Naive B cell (primary cell): Measurements from ENCODE around the gene CDK5RAP3. TPM values are rescaled to one million over a fixed set of nuclear protein-coding genes. Genes with fewer than 3 reads are reported as not detected.
"Not testable (repeated sequence)": the region's sequence is repeated elsewhere in the genome, so short reads cannot be mapped to it uniquely, and the experiment has no call there.

ENCODE experiments used
- ATAC-seq, 2 donors: fragments of 150-1000 bp; cut with Tn5 transposase; 2 replicates each; pipeline ENCODE4 v1.10.0; 2021; ENCODE audit warnings: low read depth in 2 of 2, mild to moderate bottlenecking in 2 of 2, moderate library complexity in 2 of 2
- DNase-seq: peaks from one replicate; pipeline ENCODE4 v3.0.0; 2022
- H3K27ac Mint-ChIP-seq, 6 donors: one replicate each; pipeline ENCODE4 v1.8.0; 2020 to 2022; ENCODE audit warnings: mild to moderate bottlenecking in 6 of 6, mixed read lengths in 6 of 6, moderate library complexity in 5 of 6, inconsistent platforms in 2 of 6
- H3K27me3 Mint-ChIP-seq, 3 donors: one replicate each; pipeline ENCODE4 v1.8.0; 2021 to 2022; ENCODE audit warnings: mixed read lengths in 3 of 3, mild to moderate bottlenecking in 1 of 3
- H3K36me3 Mint-ChIP-seq, 2 donors: one replicate each; pipeline ENCODE4 v1.8.0; 2020 to 2022; ENCODE audit warnings: mixed read lengths in 2 of 2, inconsistent platforms in 1 of 2, mild to moderate bottlenecking in 1 of 2
- H3K4me1 Mint-ChIP-seq, 3 donors: one replicate each; pipeline ENCODE4 v1.8.0; 2020 to 2022; ENCODE audit warnings: mixed read lengths in 3 of 3, inconsistent platforms in 1 of 3, mild to moderate bottlenecking in 1 of 3, moderate library complexity in 1 of 3
- H3K4me3 Mint-ChIP-seq, 8 donors: one replicate each; pipeline ENCODE4 v1.8.0; 2020 to 2022; ENCODE audit warnings: mild to moderate bottlenecking in 8 of 8, mixed read lengths in 8 of 8, moderate library complexity in 8 of 8, inconsistent platforms in 2 of 8
- H3K9me3 Mint-ChIP-seq, 7 donors: one replicate each; pipeline ENCODE4 v1.8.0; 2020 to 2022; ENCODE audit warnings: mixed read lengths in 7 of 7, mild to moderate bottlenecking in 5 of 7, inconsistent platforms in 2 of 7, moderate library complexity in 1 of 7
- polyA plus RNA-seq, 6 donors: library from polyadenylated mRNA; unstranded; fragments of 300-500 nt; fragmentation: Illumina TruSeq; gene quantifications; one replicate each; pipeline ENCODE4 v1.2.3, GENCODE V29; 2021; ENCODE audit warnings: low read depth in 6 of 6

Gene CDK5RAP3
- polyA plus RNA-seq, 6 donors from 2014 or later = 69.7 to 87.5 (median 84.0) TPM

GRCh38 chr17:47999582-47999981 lies 28.7 kb downstream of the CDK5RAP3 start:
- H3K36me3 Mint-ChIP-seq = no peaks in the 10 kb centered on the region
- peaks cover 0 to 7% (median 6%) of the 10 kb centered on the region in 3 donors for H3K4me1 Mint-ChIP-seq
- H3K4me3 Mint-ChIP-seq = no peak overlapping the region
- no peak overlapping the region for H3K27ac Mint-ChIP-seq
- DNase-seq (no peak), ATAC-seq (no peak)
- no peaks in the 10 kb centered on the region for H3K9me3 Mint-ChIP-seq
- H3K27me3 Mint-ChIP-seq = peaks cover 13 to 32% (median 19%) of the 10 kb centered on the region in 3 donors

GRCh38 chr17:48001197-48001596 lies 30.3 kb downstream of the CDK5RAP3 start:
- H3K36me3 Mint-ChIP-seq = no peaks in the 10 kb centered on the region
- no peak overlapping the region for H3K4me3 Mint-ChIP-seq
- H3K9me3 Mint-ChIP-seq = no peaks in the 10 kb centered on the region
- peaks cover 0 to 7% (median 6%) of the 10 kb centered on the region in 3 donors for H3K4me1 Mint-ChIP-seq
- DNase-seq (no peak), ATAC-seq (no peak)
- peaks cover 17 to 29% (median 25%) of the 10 kb centered on the region in 3 donors for H3K27me3 Mint-ChIP-seq
- H3K27ac Mint-ChIP-seq = no peak overlapping the region

GRCh38 chr17:48001657-48002056 lies 30.7 kb downstream of the CDK5RAP3 start:
- H3K4me3 Mint-ChIP-seq, H3K27ac Mint-ChIP-seq, H3K36me3 Mint-ChIP-seq, H3K4me1 Mint-ChIP-seq, H3K9me3 Mint-ChIP-seq, ATAC-seq, DNase-seq: not testable (repeated sequence)
- peaks cover 13 to 25% (median 23%) of the 10 kb centered on the region in 3 donors for H3K27me3 Mint-ChIP-seq

DNA sequence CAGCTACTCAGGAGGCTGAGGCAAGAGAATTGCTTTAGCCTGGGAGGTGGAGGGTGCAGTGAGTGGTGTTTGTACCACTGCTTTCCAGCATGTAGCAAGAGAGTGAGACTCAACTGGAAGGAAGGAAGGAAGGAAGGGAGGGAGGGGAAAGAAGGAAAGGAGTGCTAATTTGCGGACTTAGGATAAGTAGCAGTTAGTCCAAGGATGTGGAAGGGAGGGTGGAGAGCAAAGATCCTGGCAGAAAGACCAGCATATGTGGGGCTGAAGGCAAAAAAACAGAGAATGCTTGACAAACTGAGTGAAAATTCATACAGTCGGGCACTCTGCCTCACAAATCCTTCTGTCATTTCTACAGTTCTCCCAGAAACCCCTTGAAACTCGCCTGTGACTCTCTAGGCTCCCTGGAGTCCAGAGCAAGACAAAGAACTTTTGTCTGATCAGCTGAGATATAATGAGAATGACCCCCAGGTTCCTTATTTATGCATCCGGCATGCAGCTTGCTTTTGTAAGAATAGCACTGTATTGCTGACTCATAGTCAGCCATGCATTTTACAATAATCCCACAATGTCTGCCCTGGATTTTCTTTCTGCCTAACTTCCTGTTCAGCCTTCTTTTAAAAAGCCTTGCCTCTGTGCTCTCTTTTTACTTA lies 31.5 kb downstream of the CDK5RAP3 start:
- peak in 1 of 2 donors; percentile 33 for ATAC-seq

DNA sequence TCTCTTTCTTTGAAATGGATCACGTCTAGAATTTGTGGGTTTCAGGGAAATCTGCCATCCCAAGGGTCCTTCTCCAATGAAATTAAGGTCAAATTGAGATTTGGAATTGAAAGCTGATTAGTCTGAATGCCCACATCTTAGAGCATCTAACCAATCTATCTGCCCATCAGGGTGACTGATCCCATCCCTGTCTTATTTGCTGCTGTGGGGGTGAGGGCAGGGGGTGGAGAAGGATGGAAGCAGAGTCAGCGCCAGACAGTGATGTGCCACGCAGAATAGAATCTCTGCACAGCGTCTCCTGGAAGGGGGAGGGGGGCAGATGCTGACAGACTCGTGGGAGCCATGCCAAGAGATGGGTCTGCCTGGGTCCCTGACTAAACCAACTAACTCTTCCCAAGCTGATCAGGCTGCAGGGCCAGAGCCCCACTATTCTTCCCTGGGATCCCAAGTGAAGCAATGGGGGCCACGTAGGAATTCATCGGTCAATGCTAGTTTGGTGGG lies 32.1 kb downstream of the CDK5RAP3 start:
- peaks cover 0 to 7% (median 6%) of the 10 kb centered on the region in 3 donors for H3K4me1 Mint-ChIP-seq

More for the DNA sequence above, 31.5 kb downstream of the CDK5RAP3 start:
- DNase-seq = no peak
- Mint-ChIP-seq H3K4me3 (no peak overlapping the region), H3K36me3 (no peaks in the 10 kb centered on the region), H3K27ac (no peak overlapping the region), H3K27me3 (peaks cover 18 to 31% (median 29%) of the 10 kb centered on the region in 3 donors), H3K4me1 (peaks cover 0 to 7% (median 6%) of the 10 kb centered on the region in 3 donors), H3K9me3 (no peaks in the 10 kb centered on the region)

GRCh38 chr17:48003417-48004151 lies 32.7 kb downstream of the CDK5RAP3 start:
- peaks cover 0 to 7% (median 6%) of the 10 kb centered on the region in 3 donors for H3K4me1 Mint-ChIP-seq
- H3K27ac Mint-ChIP-seq = no peak overlapping the region
- no peak overlapping the region for H3K4me3 Mint-ChIP-seq
- DNase-seq = no peak
- ATAC-seq = no peak
- H3K27me3 Mint-ChIP-seq = peaks cover 21 to 34% (median 30%) of the 10 kb centered on the region in 3 donors
- H3K36me3 Mint-ChIP-seq = no peaks in the 10 kb centered on the region
- H3K9me3 Mint-ChIP-seq = no peaks in the 10 kb centered on the region

More for the DNA sequence above, 32.1 kb downstream of the CDK5RAP3 start:
- H3K9me3 Mint-ChIP-seq = no peaks in the 10 kb centered on the region
- H3K36me3 Mint-ChIP-seq = no peaks in the 10 kb centered on the region
- H3K4me3 Mint-ChIP-seq = no peak overlapping the region
- ATAC-seq = no peak
- H3K27me3 Mint-ChIP-seq = peaks cover 18 to 32% (median 30%) of the 10 kb centered on the region in 3 donors
- DNase-seq = no peak
- no peak overlapping the region for H3K27ac Mint-ChIP-seq

GRCh38 chr17:48004983-48005382 lies 34.1 kb downstream of the CDK5RAP3 start:
- Mint-ChIP-seq H3K27ac (no peak overlapping the region), H3K9me3 (no peaks in the 10 kb centered on the region), H3K4me3 (no peak overlapping the region), H3K4me1 (peaks cover 0 to 7% (median 6%) of the 10 kb centered on the region in 3 donors), H3K36me3 (no peaks in the 10 kb centered on the region), H3K27me3 (peaks cover 30 to 39% (median 37%) of the 10 kb centered on the region in 3 donors)
- DNase-seq (no peak), ATAC-seq (no peak)

GRCh38 chr17:48006936-48007709 lies 36.2 kb downstream of the CDK5RAP3 start:
- Mint-ChIP-seq H3K27me3 (peaks cover 43 to 53% (median 51%) of the 10 kb centered on the region in 3 donors), H3K27ac (peak overlapping the region in 1 of 6 donors; percentile 51), H3K4me1 (peaks cover 10 to 17% (median 17%) of the 10 kb centered on the region in 3 donors), H3K36me3 (no peaks in the 10 kb centered on the region), H3K4me3 (no peak overlapping the region), H3K9me3 (no peaks in the 10 kb centered on the region)
- no peak for ATAC-seq
- DNase-seq = no peak

DNA sequence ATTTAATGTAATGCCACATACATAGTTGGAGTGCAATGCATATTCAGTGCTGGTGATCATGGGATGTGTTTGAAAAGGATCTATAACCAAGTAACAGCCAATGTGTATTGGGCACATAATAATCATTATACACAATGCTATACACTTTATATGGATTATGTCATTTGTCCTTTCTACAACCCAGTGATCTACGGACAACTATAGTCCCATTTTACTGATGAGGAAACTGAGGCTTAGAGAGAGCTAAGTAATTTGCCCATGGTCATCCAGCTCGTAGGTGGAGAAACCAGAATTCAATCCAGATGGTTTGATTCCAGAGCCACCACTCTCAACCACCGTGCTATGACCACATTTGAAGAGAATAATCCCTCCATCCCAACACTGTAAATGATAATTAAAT lies 39.3 kb downstream of the CDK5RAP3 start:
- no peak overlapping the region for H3K4me3 Mint-ChIP-seq
- DNase-seq = no peak
- peaks cover 11 to 14% (median 12%) of the 10 kb centered on the region in 3 donors for H3K4me1 Mint-ChIP-seq
- H3K27me3 Mint-ChIP-seq = peaks cover 48 to 64% (median 51%) of the 10 kb centered on the region in 3 donors
- no peaks in the 10 kb centered on the region for H3K9me3 Mint-ChIP-seq
- no peak for ATAC-seq
- H3K27ac Mint-ChIP-seq = no peak overlapping the region
- no peaks in the 10 kb centered on the region for H3K36me3 Mint-ChIP-seq

DNA sequence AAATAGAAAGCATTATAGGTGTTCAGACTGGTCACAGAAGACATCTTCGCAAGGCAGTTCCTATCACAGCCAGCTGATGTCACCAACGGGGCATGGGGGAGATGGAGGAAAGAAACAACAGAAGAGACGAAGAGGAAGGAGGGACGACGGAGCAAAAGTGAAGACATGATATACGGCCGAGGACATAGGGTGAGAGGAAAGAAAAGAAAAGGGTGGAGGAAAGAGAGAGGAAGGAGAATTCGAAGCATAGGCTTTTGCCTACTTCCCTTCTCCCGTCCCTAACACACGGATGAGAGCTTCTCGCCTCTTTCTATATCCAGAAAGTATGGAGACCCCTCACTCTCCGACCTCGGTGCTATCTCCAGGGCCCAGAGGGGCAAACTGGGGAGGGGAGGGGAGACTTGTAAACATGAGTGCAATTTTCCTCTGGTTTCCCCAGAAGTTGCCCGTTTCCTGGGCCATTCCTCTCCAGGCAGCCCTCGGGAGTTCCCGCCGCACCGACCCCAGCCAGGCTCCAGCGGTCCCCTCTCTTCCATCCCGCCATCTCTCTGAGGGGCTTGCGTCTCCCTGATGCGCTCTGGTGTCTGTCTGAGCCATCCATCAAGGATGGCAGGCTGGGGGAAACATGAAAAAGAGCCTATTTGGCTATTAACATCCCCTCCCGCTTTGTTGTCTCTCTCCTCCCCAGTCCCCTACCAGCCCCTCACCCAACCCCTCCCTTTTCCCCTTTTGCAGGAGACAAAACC lies 40.7 kb downstream of the CDK5RAP3 start:
- no peaks in the 10 kb centered on the region for H3K9me3 Mint-ChIP-seq
- H3K27me3 Mint-ChIP-seq = peaks cover 52 to 65% (median 53%) of the 10 kb centered on the region in 3 donors
- no peaks in the 10 kb centered on the region for H3K36me3 Mint-ChIP-seq
- peak overlapping the region in 4 of 6 donors; percentile 0 to 57 (median 23) for H3K27ac Mint-ChIP-seq
- peak; percentile 19 for DNase-seq
- peak overlapping the region; percentile 63 to 94 (median 83) for H3K4me3 Mint-ChIP-seq
- H3K4me1 Mint-ChIP-seq = peaks cover 11 to 14% (median 12%) of the 10 kb centered on the region in 3 donors
- ATAC-seq = peak; percentile 60 to 65

GRCh38 chr17:48012151-48012520 lies 41.2 kb downstream of the CDK5RAP3 start:
- ATAC-seq = peak; percentile 93 to 95
- Mint-ChIP-seq H3K27me3 (peaks cover 49 to 60% (median 49%) of the 10 kb centered on the region in 3 donors), H3K27ac (no peak overlapping the region), H3K4me3 (peak overlapping the region; percentile 63 to 94 (median 83)), H3K4me1 (peaks cover 11 to 14% (median 12%) of the 10 kb centered on the region in 3 donors), H3K36me3 (no peaks in the 10 kb centered on the region), H3K9me3 (no peaks in the 10 kb centered on the region)
- peak; percentile 69 for DNase-seq

DNA sequence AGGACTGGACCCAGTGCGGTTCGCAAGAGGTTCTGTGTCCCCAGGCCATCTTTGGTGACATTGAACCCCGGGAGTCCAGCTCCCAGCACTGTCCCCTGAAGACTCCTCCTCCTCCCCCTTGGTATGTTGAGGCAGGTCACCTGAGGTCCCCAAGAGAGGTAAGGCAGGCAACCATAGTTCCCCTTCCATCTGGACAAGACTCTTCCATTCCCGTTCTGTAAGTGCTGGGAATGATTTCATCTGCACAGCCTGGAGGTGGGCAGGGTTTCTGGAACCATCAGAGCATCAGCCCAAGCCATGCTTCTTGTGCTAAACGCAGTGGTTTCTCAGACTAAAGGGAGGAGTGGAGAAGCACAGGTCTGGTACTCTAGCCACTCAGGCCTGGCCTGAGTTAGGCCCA lies 41.7 kb downstream of the CDK5RAP3 start:
- DNase-seq (no peak), ATAC-seq (no peak)
- H3K4me1 Mint-ChIP-seq = peaks cover 11 to 16% (median 14%) of the 10 kb centered on the region in 3 donors
- no peak overlapping the region for H3K27ac Mint-ChIP-seq
- H3K4me3 Mint-ChIP-seq = peak overlapping the region in 7 of 8 donors; percentile 63 to 94 (median 81)
- H3K9me3 Mint-ChIP-seq = no peaks in the 10 kb centered on the region
- no peaks in the 10 kb centered on the region for H3K36me3 Mint-ChIP-seq
- peaks cover 45 to 56% (median 47%) of the 10 kb centered on the region in 3 donors for H3K27me3 Mint-ChIP-seq
